Panc1 (cell line): ENCODE measurements around the gene CDK18. TPM values are rescaled to one million over a fixed set of nuclear protein-coding genes. Genes with fewer than 3 reads are reported as not detected.
A peak's percentile ranks its signal among the peaks of the same experiment; 100 is the strongest.

Source experiments
- ATAC-seq: fragments of 200-7000 bp; cut with Tn5 transposase; 2 replicates; pipeline ENCODE4 v1.9.1; 2020; ENCODE audit warnings: mild to moderate bottlenecking, moderate library complexity
- BruUV-seq: library from RNA; stranded (reverse); fragments of 400-500 nt; replicated peaks from 2 replicates; lab custom pipeline; 2021; lab: Mats Ljungman, UMichigan
- CTCF ChIA-PET: fragments of 300-600 bp; sonication (Branson Sonifier 250); formaldehyde crosslinking; loops from one replicate; lab custom pipeline; 2022; ENCODE audit warnings: antibody characterized with exemption; lab: Charles Lee
- POLR2A ChIA-PET: fragments of 300-600 bp; sonication (Branson Sonifier 250); formaldehyde crosslinking; loops from one replicate; lab custom pipeline; 2022; ENCODE audit warnings: antibody characterized with exemption; lab: Charles Lee
- DNase-seq: peaks from one replicate; pipeline ENCODE4 v3.0.0-alpha.2; 2010; ENCODE audit warnings: low read depth, low spot score
- H3K27ac ChIP-seq: 2 replicates; pipeline ENCODE4 v1.5.1; 2011; ENCODE audit warnings: mild to moderate bottlenecking, low read length, inconsistent platforms
- H3K27me3 ChIP-seq: fragments of 200-500 bp; sonication (Bioruptor generic); 2 replicates; pipeline ENCODE4 v1.6.0; 2014; ENCODE audit warnings: low read length, inconsistent platforms; ENCODE audit not compliant: control insufficient read depth, insufficient read depth
- H3K36me3 ChIP-seq: fragments of 200-500 bp; sonication (Bioruptor generic); 2 replicates; pipeline ENCODE4 v1.5.1; 2014; ENCODE audit warnings: inconsistent platforms, mild to moderate bottlenecking, low read length, moderate library complexity; ENCODE audit not compliant: control insufficient read depth, insufficient read depth
- H3K4me1 ChIP-seq: 2 replicates; pipeline ENCODE4 v1.5.1; 2011; ENCODE audit warnings: inconsistent platforms, mild to moderate bottlenecking, low read length, moderate library complexity; ENCODE audit not compliant: control insufficient read depth, insufficient read depth
- H3K4me3 ChIP-seq, 2 experiments: 2 replicates each; pipeline ENCODE4 v1.5.1; 2011 to 2012; ENCODE audit warnings: low read depth in 2 of 2, low read length in 2 of 2, mild to moderate bottlenecking in 2 of 2, inconsistent platforms in 1 of 2, moderate library complexity in 1 of 2
- H3K9me3 ChIP-seq: fragments of 200-500 bp; sonication (Bioruptor generic); 2 replicates; pipeline ENCODE4 v1.5.1; 2014; ENCODE audit warnings: low read depth, mild to moderate bottlenecking, inconsistent platforms, low read length, moderate library complexity; ENCODE audit not compliant: control insufficient read depth, insufficient read depth
- CTCF ChIP-seq: fragments of 450-650 bp; IDR thresholded peaks from 2 replicates; pipeline ENCODE4 v1.5.1; 2017; ENCODE audit warnings: mild to moderate bottlenecking
- REST ChIP-seq, 2 experiments: IDR thresholded peaks; 2 replicates each; pipeline ENCODE4 v1.6.1; 2011 to 2012; ENCODE audit warnings: low read depth in 2 of 2, control low read depth in 1 of 2, low read length in 1 of 2, mild to moderate bottlenecking in 1 of 2, moderate library complexity in 1 of 2; ENCODE audit not compliant: insufficient read depth in 1 of 2
- SIN3A ChIP-seq: IDR thresholded peaks from 2 replicates; pipeline ENCODE4 v1.6.1; 2012; ENCODE audit warnings: low read depth, mild to moderate bottlenecking, low read length, moderate library complexity, borderline replicate concordance; ENCODE audit not compliant: insufficient read depth
- TCF7L2 ChIP-seq: IDR thresholded peaks from 2 replicates; pipeline ENCODE4 v1.6.1; 2011; ENCODE audit warnings: mild to moderate bottlenecking, low read depth, low read length, inconsistent platforms
- in situ Hi-C: cut with HindIII; loops from 2 replicates; pipeline ENCODE4 v1.10.0; 2016; ENCODE audit warnings: low sequenced_read_pairs, low pct_unique_long_range_greater_than_20kb
- intact Hi-C: fragments of 100-400 bp; cut with micrococcal nuclease; formaldehyde crosslinking; loops from one replicate; pipeline ENCODE4 v1.10.0; 2022; ENCODE audit not compliant: unreplicated experiment
- total RNA-seq: library from RNA; stranded (reverse); gene quantifications from one replicate; pipeline ENCODE4 v1.2.1, GENCODE V29; 2021; ENCODE audit not compliant: unreplicated experiment

CDK18 gene
- total RNA-seq, 1 experiment from 2014 or later, result 7.0 TPM

GRCh38 chr1:205488074-205488723 is 16.3 kb upstream of the CDK18 start:
- in situ Hi-C loops, result no loop called here

GRCh38 chr1:205491794-205492193 is 12.7 kb upstream of the CDK18 start:
- DNase-seq (no peak), ATAC-seq (no peak)
- no peaks in the 10 kb centered on the region for H3K36me3 ChIP-seq
- no peak overlapping the region for H3K27ac ChIP-seq
- intact Hi-C loops, result no loop called here
- TF ChIP-seq TCF7L2 (no peak), CTCF (no peak), REST (IDR thresholded peaks at IDR 0.05; ENCODE audit: insufficient read depth in 1 of 2, low read depth in 2 of 2, low read length in 1 of 2) (no peak)
- in situ Hi-C loops, result no loop called here
- no peaks in the 10 kb centered on the region for H3K9me3 ChIP-seq
- ChIA-PET POLR2A (no interaction called here), CTCF (no interaction called here)
- no peaks in the 10 kb centered on the region for H3K4me1 ChIP-seq
- no TSS peak for BruUV-seq
- no peaks in the 10 kb centered on the region for H3K27me3 ChIP-seq
- no peak overlapping the region for H3K4me3 ChIP-seq

More at GRCh38 chr1:205488074-205488723, 16.3 kb upstream of the CDK18 start:
- BruUV-seq, result no TSS peak
- Histone ChIP-seq H3K27me3 (no peaks in the 10 kb centered on the region), H3K9me3 (no peaks in the 10 kb centered on the region), H3K36me3 (no peaks in the 10 kb centered on the region), H3K27ac (no peak overlapping the region), H3K4me1 (no peaks in the 10 kb centered on the region), H3K4me3 (no peak overlapping the region)
- DNase-seq (no peak), ATAC-seq (peak; percentile 73)
- ChIA-PET POLR2A (no interaction called here), CTCF (interaction anchor here (0.5 to 6.4 kb wide), 5 partner anchors 16 to 185 kb away, joined by 3 to 92 read pairs (median 5); partner anchors contain the start of gene CDK18)
- TF ChIP-seq TCF7L2, result no peak
- peak; percentile 87 for TF ChIP-seq CTCF
- TF ChIP-seq SIN3A, result no peak
- peak; percentile 91 to 94 for TF ChIP-seq REST (IDR thresholded peaks at IDR 0.05; ENCODE audit: insufficient read depth in 1 of 2, low read depth in 2 of 2, low read length in 1 of 2)
- intact Hi-C loops, result loop anchor here (1.0 kb wide), 1 partner anchor 36 kb away; no protein-coding TSS in a partner anchor
